Jurkat, Clone E6-1 (cell line): Measurements from ENCODE around the gene BAG1.
A peak's percentile ranks its signal among the peaks of the same experiment; 100 is the strongest.

Source experiments
- DNase-seq: peaks from one replicate; pipeline ENCODE4 v3.0.0-alpha.2; 2011; ENCODE audit warnings: low read depth, low spot score
- H3K4me3 ChIP-seq: 2 replicates; pipeline ENCODE4 v1.5.1; 2011; ENCODE audit warnings: mild to moderate bottlenecking, low read length, control low read depth, moderate library complexity

Gene BAG1

DNA sequence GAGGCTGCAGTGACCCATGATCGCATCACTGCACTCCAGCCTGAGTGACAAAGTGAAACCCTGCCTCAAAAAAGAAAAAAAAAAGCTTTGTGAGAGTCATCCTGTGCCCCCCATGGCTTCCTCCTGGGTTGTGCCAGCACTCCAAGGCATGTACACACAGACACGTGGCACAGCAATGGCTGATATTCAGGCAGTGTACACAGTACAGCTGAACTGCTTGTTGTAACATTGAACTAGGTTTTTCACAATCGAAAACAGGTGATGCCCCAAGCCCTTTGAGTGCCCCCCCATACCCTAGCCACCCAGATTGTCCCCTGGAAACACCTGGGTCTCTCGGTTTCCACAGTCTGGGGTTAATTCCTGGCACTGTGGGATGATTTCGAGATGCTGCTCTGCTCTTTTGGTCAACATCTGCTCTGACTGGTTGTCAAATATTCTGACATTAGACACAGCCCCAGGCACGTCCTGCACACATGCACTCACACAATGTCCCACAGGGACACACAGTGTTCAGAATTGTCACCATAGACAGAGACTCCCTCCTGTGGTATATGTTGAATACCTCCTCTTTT lies 15.3 kb downstream of the BAG1 start:
- no peak overlapping the region for H3K4me3 ChIP-seq
- DNase-seq = no peak

DNA sequence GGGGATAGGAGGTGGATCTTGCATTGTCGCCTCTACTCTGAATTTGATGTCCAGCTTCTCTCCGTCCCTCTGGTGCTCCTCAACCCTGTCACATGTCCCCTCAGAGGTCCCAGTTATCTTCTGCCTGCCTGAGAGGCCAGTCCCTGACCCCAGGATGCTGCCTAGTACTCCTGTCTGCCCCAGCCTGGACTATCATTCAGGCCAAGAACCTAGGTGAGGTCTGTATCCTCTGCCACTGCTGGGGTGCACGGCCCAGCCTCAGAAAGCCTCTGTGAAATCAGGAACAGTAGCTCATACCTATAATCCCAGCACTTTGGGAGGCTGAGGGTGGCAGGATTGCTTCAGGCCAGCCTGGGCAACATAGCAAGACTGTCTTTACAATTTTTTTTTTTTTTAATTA lies 15.9 kb downstream of the BAG1 start:
- H3K4me3 ChIP-seq = no peak overlapping the region
- no peak for DNase-seq

DNA sequence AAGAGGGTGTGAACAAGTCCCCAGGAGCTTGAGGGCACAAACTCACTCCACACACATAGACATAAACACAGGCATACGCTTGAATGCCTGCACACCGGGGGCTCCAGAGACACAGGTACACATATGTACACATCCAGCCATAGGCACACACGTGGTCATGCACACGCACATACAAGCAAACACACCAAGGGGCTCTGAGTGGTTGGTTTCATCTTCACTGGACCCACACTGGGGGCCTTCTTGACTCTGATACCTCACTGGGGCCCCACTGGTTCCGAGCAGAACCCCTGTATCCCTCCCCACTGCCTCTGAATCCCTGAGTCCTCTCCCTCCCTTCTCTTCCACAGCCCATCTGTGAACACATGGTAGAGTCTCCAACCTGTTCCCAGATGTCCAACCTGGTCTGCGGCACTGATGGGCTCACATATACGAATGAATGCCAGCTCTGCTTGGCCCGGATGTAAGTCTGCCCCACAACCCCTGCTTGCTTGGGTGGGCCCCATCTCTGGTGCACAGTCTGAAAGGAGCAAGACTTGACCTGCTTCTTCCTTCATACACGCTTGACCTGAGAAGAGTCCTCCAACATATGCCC lies 18.1 kb downstream of the BAG1 start:
- DNase-seq = no peak
- H3K4me3 ChIP-seq = no peak overlapping the region

DNA sequence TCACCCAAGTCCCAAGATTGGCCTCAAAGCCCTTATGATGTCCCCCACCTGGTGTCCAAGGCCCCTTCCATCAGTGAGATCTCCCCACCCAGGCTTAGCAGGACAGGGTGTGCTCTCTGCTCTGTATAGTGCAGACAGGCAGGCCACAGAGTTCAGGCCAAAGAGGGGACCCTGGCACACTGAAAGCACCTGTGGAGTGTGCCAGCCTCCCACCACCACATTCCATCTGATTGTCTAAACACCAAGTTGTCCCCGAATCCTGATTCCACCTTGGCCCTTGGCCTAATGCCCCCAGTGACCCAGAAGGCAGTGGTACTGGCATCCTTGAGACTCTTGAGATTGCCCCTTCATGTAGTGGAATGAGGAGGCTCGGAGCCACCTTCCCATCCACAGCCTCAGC lies 19.2 kb downstream of the BAG1 start:
- H3K4me3 ChIP-seq = no peak overlapping the region
- DNase-seq = no peak

DNA sequence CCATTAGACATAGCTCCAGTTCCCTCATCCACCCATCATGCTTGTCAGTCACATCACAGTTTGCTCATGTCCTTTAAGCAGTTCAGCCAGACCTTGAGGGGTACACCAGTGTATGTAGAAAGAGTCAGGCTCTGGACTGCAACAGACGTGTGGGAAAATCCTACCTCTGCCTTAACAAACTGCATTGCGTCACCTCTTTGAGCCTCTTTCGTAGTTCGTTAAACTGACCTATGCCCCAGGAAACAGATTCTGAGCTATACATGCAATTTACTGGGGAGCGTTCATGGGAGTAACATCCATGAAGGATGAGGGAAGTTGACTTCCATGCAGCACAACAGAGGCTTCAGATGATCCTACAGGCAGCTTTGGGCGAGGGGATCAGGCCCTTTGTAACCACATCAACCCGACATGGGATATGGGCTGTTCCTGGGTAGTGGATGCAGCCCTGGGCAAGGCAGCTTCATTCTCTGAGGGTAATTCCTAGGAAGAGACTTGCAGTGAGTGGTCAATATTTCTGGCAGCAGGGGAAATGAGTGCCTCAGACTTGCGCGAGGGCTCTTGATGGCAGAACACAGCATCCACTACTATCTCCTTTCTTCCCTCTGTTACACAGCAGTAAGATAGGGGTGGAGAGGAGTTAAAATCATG lies 20.2 kb downstream of the BAG1 start:
- H3K4me3 ChIP-seq = no peak overlapping the region
- DNase-seq = no peak

DNA sequence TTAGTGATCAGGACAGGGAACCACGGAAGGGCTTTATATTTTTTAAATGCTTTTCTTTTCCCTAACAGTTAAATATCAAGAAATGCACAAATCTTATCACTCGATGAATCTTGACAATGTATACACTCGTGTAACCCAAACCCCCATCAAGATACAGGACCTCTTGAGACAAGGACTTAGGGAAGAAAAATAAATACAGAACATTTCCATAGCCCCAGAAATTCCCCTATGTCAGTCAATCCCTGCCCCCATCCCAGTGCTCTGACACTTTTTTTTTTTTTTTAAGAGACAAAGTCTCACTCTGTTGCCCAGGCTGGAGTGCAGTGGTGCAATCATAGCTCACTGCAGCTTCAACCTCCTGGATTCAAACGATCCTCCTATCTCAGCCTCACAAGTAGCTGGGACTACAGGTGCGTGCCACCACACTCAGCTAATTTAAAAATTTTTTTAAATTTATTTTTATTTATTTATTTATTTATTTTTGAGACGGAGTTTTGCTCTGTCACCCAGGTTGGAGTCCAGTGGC lies 21.8 kb downstream of the BAG1 start:
- no peak for DNase-seq
- H3K4me3 ChIP-seq = no peak overlapping the region

DNA sequence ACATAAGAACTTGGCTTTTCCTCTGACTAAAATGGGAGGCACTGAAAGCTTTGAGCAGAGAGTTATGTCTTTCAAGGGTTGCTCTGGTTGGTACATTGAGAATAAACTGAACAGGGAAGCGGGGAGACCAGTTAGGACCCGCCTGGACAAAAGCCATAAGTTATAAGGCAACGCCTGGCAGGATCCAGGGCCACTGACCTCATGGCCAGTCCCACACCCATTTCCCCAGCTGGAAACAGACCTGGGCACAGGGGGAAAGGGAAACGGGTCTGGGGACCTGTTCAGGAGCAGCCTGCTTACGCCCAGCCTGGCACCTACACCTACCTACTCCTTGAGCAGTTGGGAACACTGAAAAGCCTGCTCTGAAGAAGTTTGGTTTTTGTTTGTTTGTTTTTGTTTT lies 23.2 kb downstream of the BAG1 start:
- no peak for DNase-seq
- no peak overlapping the region for H3K4me3 ChIP-seq

DNA sequence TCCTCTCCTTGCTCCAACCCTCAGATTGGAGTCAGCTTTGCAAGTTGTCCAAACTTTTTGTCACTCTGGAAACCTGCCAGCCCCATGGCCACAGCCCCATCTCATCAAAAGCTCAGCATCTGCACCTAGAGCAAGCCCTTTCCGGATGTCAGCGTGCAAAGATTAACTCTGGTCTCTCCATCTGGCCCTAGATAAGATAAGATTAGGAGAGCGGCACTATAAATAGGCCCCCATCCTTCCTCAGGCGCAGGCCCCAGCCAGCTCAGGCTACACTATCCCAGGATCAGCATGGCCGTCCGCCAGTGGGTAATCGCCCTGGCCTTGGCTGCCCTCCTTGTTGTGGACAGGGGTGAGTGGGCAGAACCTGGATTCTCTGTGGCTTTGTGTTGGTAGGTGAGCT lies 24.6 kb downstream of the BAG1 start, which contains the start of gene SPINK4:
Gene SPINK4, plus strand, starts transcription at position 247 of the 400 bp plus-strand sequence. Its CDS starts 42 bp downstream, at position 289.
- peak; percentile 79 for DNase-seq
- no peak within 1 kb of the TSS for H3K4me3 ChIP-seq

DNA sequence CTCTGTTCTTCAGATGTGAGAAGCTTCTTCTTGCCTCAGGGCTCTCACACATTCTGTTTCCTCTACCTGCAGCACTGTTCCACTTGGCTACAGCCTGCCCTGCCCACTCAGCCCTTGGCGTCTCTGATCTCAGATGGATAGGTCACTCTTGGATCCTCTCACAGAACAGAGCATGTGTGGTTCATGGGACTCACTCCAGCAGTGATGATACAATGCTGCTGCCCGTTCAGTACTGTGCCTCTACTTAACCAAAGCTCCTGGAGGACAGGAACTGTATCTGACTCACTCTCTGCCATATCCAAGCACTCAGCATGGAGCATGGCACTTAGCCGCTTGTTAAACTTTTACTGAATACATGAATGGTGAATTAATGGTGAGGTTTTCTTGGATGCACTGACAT lies 27.9 kb downstream of the BAG1 start:
- no peak for DNase-seq

DNA sequence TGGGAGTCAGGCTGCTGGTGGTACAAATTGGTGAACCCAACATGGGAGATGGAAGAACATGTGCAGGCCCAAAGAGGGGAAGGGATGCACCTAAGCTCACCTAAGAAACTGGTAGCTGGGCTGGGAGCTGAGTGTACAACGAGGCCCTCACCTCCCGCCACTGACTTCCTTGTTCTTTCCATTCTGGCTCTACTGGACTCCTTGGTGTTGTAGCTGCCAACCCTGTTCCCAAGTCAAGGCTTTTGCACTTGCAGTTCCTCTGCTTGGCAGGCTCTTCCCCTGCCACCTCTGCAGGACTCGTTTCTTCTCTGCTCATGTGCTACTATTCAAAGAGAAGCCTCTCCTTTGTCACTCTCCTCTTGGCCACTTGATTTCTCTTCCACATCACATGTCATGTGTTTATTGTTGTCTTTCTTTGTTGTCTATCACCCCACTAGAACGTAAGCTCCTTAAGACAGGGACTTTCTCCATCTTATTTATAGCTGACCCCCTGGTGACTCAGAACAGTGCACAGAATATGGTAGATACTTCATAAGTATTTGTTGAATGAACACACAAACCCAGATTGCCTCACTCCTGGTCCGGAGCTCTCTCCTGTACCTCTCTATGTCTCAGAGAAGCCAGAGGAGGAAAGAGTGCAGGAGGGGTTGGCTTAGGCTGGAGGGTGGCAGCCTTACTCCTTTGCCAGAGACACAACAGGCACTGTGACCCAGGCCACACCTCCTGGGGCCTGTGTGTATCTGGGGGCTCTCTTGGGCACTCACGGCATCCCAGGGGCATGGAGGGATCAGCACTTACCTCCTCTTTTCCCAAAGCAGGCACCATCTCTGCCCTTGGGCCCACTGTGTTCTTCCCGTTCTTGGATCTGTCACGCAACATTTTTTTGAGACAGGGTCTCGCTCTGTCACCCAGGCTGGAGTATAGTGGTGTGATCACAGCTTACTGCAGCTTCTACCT lies 29.7 kb downstream of the BAG1 start:
- no peak for DNase-seq
- H3K4me3 ChIP-seq = no peak overlapping the region

More for the DNA sequence above, 27.9 kb downstream of the BAG1 start:
- H3K4me3 ChIP-seq = no peak overlapping the region

DNA sequence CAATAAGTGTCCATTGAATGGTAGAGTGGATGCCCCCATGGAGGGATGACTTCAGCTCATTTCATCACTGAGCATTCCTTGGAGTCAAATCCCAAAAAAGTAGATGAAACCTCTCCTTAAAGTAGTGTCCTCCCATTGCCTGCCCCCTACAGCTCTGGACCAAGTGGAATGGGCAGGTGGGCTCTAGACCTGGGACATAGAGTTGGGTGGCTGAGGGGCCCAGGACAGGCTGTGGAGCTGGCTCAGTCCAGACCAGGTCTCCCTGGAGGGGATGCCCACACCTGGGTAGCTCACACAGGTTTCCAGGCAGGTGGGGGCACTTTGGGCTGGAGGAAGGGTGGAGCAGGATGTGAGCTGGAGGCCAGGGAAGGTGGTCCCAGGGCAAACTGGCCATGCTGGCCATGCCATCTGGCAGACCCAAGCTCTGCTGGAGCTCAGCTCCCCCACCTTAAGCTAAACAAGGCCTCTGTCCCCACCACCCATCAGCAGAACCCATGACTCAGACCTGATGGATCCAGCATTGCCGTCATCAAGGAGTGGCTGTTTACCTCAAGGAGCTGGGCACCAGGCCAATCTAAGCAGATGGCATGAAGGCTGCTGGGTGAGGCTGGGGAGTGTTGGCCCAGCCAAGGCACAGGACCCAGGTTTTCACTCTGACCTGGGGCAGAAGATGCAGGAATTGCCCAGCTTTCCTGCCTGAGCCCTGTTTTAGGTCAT lies 30.7 kb downstream of the BAG1 start:
- H3K4me3 ChIP-seq = no peak overlapping the region
- DNase-seq = no peak

DNA sequence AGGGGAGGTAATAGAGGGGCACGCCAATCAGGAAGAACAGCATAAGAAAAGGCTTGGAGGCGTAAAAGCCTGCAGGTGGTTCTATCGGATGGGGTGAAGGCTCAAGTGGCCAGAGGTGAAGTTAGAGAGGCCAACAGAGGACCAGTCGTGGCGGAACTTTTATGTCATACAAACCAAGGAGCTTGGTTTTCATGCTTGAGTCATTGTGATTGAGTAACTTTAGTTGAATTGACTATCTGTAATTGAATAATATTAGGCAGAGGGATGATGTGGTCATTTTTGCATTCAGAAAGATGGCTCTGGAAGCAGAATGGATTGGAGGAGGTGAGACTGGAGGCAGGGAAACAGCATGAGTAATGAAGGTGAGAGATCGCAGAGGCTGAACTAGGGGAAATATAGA lies 31.7 kb downstream of the BAG1 start:
- DNase-seq = no peak
- H3K4me3 ChIP-seq = no peak overlapping the region

DNA sequence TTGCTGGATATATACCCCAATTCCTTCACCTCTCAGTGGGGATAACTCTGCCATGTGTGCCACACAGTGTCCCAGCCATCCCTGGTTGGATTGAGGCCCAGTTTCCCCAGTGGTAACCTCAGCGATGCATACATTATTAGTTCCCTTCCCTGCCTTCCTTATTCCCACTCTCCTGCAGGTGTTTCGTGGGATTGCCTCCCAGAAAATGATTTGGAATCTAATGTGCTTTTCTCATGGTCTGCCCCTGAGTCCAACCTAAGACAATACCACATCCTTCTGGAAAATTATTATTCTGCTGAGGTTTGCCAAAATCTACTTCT lies 32.9 kb downstream of the BAG1 start:
- H3K4me3 ChIP-seq = no peak overlapping the region
- no peak for DNase-seq

DNA sequence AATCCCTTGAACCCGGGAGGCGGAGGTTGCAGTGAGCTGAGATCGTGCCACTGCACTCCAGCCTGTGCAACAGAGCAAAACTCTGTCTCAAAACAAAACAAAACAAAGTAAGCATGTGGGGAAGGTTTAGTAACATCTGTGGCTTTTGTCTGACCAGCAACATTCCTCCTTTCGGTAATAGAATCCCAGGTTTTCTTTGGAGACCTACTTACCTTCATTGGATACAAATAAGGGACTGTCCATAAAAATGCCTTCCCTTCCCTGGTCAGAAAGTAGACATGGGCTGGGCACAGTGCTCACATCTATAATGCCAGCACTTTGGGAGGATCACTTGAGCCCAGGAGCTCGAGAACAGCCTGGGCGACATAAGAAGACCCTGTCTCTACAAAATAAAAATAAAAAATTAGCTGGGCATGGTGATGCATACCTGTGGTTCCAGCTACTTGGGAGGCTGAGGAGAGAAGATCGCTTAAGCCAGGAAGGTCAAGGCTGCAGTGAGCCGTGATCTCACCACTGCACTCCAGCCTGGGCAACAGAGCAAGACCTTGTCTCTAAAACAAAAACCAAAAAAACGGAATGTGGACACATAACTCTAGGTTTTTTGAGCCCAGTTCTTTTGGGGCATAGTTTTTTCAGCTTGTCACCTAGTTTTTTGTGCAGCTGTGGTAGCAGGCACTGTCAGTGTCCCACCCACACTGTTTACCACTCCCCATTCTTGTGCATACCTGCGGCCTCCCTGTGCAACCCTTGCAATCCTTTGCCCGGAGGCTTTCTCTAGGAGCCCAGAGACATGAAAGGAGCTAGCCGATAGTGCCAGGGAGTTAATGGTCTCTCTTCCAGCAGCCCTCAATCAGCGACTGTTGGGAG lies 33.5 kb downstream of the BAG1 start:
- DNase-seq = no peak
- no peak overlapping the region for H3K4me3 ChIP-seq

DNA sequence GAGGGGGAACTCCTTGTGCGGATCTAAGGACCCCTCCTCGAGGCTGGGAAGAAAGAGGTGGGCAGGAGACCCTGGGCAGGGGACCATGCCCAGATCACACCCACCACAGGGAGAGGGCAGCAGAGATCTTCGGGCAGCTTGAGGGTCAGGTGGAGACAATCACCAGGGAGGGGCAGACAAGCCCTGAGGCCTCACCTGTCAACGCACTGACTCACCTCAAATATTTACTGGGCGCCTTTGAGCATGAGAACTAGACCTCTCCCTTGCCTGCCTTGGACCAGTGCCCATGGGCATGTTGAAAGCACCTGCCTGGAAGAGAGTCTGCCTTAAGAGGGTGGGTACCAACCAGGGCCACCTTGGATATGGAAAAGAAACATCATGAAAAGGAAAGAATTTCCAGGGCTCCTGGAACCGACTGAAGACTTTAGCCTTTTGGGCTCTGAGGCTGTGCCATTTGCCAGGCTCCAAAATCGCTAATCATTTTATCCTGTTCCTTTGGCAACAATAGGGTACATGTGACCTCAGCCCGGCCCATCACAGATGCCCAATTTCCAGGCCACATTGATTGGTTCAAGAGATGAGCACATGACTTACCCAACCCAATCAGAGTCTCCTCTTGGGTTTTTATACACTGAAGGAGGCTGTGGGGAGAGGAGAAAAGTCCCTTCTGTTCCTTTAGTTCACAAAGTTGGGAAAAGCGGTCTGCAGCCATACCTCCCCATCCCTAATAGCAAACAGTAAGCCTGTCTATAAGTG lies 35.0 kb downstream of the BAG1 start:
- no peak for DNase-seq
- H3K4me3 ChIP-seq = no peak overlapping the region

DNA sequence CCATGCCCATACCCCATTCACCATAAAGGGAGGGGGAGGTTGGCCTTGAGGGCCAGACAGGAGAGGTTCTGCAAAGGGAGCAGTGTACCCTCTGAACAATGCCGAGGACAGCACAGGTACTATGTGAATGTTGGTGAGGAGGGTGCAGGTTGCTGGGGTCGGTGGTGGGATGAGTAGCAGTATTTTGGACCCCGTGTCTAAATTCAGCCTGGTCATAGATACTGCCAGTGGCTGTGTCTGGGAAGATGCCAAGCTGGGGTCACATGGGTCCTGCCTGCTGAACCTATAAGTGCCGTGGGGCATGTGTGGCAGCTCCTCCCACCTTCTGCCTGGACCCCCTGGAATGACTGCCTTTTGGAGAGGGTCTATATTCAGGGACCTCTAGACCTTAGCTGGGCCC lies 35.9 kb downstream of the BAG1 start:
- DNase-seq = no peak
- no peak overlapping the region for H3K4me3 ChIP-seq

DNA sequence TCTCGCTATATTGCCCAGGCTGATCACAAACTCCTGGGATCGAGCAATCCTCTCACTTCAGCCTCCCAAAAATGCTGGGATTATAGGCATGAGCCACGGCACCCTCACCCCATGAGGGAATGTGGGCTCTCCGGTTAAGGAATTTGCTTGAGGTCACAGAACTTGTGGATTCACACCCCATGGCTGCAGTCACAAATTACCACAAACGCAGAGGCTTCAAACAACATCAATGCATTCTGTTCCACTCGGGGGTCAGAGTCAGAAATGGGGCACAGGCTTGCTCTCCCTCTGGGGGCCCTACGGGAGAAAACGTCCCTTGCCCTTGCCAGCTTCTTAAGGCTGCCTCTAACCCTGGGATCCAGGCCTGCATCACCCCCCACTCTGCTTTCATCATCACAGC lies 36.8 kb downstream of the BAG1 start:
- DNase-seq = no peak
- no peak overlapping the region for H3K4me3 ChIP-seq

DNA sequence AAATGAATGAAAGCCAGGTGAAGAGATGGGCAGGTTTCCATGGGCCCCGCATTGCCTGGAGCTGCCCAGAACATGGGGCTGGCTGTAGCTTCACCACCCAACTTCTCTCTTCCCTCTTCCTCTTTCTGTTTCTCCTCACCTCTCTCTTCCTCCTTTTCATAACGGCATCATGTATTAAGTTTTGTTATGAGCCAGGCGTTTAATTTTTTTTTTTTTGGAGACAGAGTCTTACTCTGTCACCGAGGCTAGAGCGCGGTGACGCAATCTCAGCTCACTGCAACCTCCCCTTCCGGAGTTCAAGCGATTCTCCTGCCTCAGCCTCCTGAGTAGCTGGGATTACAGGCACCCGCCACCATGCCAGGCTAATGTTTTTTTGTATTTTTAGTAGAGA lies 37.5 kb downstream of the BAG1 start:
- no peak for DNase-seq
- H3K4me3 ChIP-seq = no peak overlapping the region
